Measurements from ENCODE around the gene GATA2.

Gene GATA2

GRCh38 chr3:128471720-128472119, 21.3 kb downstream of the GATA2 start:
- no peak for DNase-seq

- DNase-seq: no peak
These were observed 21.9 kb downstream of the GATA2 start for GRCh38 chr3:128471110-128471509.

- no peak for DNase-seq
These were observed 22.7 kb downstream of the GATA2 start for GRCh38 chr3:128470134-128470899.

- no peak for DNase-seq
These were observed 23.4 kb downstream of the GATA2 start for GRCh38 chr3:128469556-128469955.

- DNase-seq: no peak
These were observed 24.0 kb downstream of the GATA2 start for GRCh38 chr3:128468791-128469527.

- DNase-seq: no peak
These were observed 24.7 kb downstream of the GATA2 start for GRCh38 chr3:128468285-128468790.

- no peak for DNase-seq
These were observed 26.0 kb downstream of the GATA2 start, which contains the start of gene DNAJB8 for GRCh38 chr3:128466840-128467541. Gene DNAJB8, minus strand, starts transcription at chr3:128466890. Its CDS starts 3,645 bp downstream, at chr3:128463245.

GRCh38 chr3:128464702-128465101, 28.3 kb downstream of the GATA2 start:
- no peak for DNase-seq

GRCh38 chr3:128464188-128464587, 28.8 kb downstream of the GATA2 start:
- DNase-seq: no peak

GRCh38 chr3:128463771-128464170, 29.2 kb downstream of the GATA2 start:
- no peak for DNase-seq

- no peak for DNase-seq
These were observed 29.6 kb downstream of the GATA2 start for GRCh38 chr3:128463354-128463753.

GRCh38 chr3:128462931-128463330, 30.1 kb downstream of the GATA2 start:
- DNase-seq: no peak

- DNase-seq: no peak
These were observed 30.6 kb downstream of the GATA2 start for GRCh38 chr3:128462341-128462910.

- no peak for DNase-seq
These were observed 31.3 kb downstream of the GATA2 start for GRCh38 chr3:128461731-128462130.

GRCh38 chr3:128459461-128459820, 33.6 kb downstream of the GATA2 start:
- no peak for DNase-seq

GRCh38 chr3:128458746-128459460, 34.1 kb downstream of the GATA2 start:
- no peak for DNase-seq

GRCh38 chr3:128457937-128458336, 35.1 kb downstream of the GATA2 start:
- no peak for DNase-seq

- no peak for DNase-seq
These were observed 36.0 kb downstream of the GATA2 start for GRCh38 chr3:128456776-128457715.

GRCh38 chr3:128455786-128456748, 36.9 kb downstream of the GATA2 start:
- DNase-seq: no peak

GRCh38 chr3:128455116-128455515, 37.9 kb downstream of the GATA2 start:
- no peak for DNase-seq

Measured in SHP77 treated with DMSO at 0.1 percent for 48 hours (cell line).